H1 (cell line): Measurements from ENCODE around the gene ADGRL3. TPM values are rescaled to one million over a fixed set of nuclear protein-coding genes. Genes with fewer than 3 reads are reported as not detected.

Source experiments
- CTCF ChIA-PET: fragments of 300-600 bp; sonication (Branson Sonifier 250); formaldehyde crosslinking; loops from one replicate; lab custom pipeline; 2021; ENCODE audit not compliant: partially characterized antibody; lab: Charles Lee
- POLR2A ChIA-PET: fragments of 300-600 bp; sonication (Branson Sonifier 250); formaldehyde crosslinking; loops from one replicate; lab custom pipeline; 2021; ENCODE audit warnings: inconsistent platforms; ENCODE audit not compliant: partially characterized antibody; lab: Charles Lee
- DNase-seq, 2 experiments: peaks; one replicate each; pipeline versions ENCODE4 v3.0.0 to v3.0.0-alpha.2; 2010 to 2022; ENCODE audit warnings: low spot score in 2 of 2, low read depth in 1 of 2, mixed read lengths in 1 of 2
- FAIRE-seq: peaks from 2 replicates; lab custom pipeline; 2011; peaks lifted over from hg19 to GRCh38; lab: Jason Lieb, UNC
- H2AFZ ChIP-seq: 2 replicates; pipeline ENCODE4 v1.8.1; 2012; ENCODE audit warnings: low read length, inconsistent platforms
- H2AK5ac ChIP-seq: 2 replicates; pipeline ENCODE4 v1.6.1; 2013; ENCODE audit warnings: low read depth, low read length
- H2BK120ac ChIP-seq: replicated peaks from 2 replicates; pipeline ENCODE3; 2013; ENCODE audit warnings: low read depth, low read length, inconsistent platforms
- H2BK12ac ChIP-seq: 2 replicates; pipeline ENCODE4 v1.6.1; 2013; ENCODE audit warnings: low read depth, low read length
- H2BK15ac ChIP-seq: 2 replicates; pipeline ENCODE4 v1.6.1; 2013; ENCODE audit warnings: low read length
- H2BK20ac ChIP-seq: 2 replicates; pipeline ENCODE4 v1.6.1; 2013; ENCODE audit warnings: low read length
- H2BK5ac ChIP-seq: 2 replicates; pipeline ENCODE4 v1.6.1; 2013; ENCODE audit warnings: low read depth, low read length
- H3K14ac ChIP-seq: 2 replicates; pipeline ENCODE4 v1.6.1; 2013; ENCODE audit warnings: inconsistent platforms; ENCODE audit not compliant: insufficient read length
- H3K18ac ChIP-seq: 2 replicates; pipeline ENCODE4 v1.6.1; 2013; ENCODE audit warnings: low read length; ENCODE audit errors: extremely low read depth
- H3K23ac ChIP-seq: 2 replicates; pipeline ENCODE4 v1.6.1; 2013; ENCODE audit warnings: inconsistent platforms; ENCODE audit not compliant: insufficient read length
- H3K23me2 ChIP-seq: 2 replicates; pipeline ENCODE4 v1.6.1; 2013; ENCODE audit warnings: low read depth, low read length
- H3K27ac ChIP-seq: 2 replicates; pipeline ENCODE4 v1.6.1; 2011; ENCODE audit warnings: low read depth, low read length, inconsistent platforms
- H3K27me3 ChIP-seq, 4 experiments: replicated peaks in 1 of 4; 1 replicate in 1 of 4; 2 replicates in 3 of 4; pipeline versions ENCODE4 v1.6.1 to v1.8.1; 2011 to 2013; ENCODE audit warnings: low read length in 3 of 4, mild to moderate bottlenecking in 3 of 4, inconsistent platforms in 2 of 4, mixed read lengths in 2 of 4, moderate library complexity in 1 of 4; ENCODE audit not compliant: control insufficient read depth in 3 of 4, insufficient read depth in 3 of 4; ENCODE audit errors: extremely low read depth in 1 of 4
- H3K36me3 ChIP-seq, 4 experiments: 2 replicates each; pipeline versions ENCODE4 v1.6.1 to v1.8.1; 2011 to 2013; ENCODE audit warnings: mild to moderate bottlenecking in 4 of 4, low read length in 3 of 4, moderate library complexity in 2 of 4, control low read depth in 1 of 4, inconsistent platforms in 1 of 4; ENCODE audit not compliant: insufficient read depth in 4 of 4, control insufficient read depth in 2 of 4
- H3K4ac ChIP-seq: replicated peaks from 2 replicates; pipeline ENCODE3; 2013; ENCODE audit warnings: low read length, low read depth, mixed read lengths, inconsistent platforms; ENCODE audit not compliant: insufficient read length
- H3K4me1 ChIP-seq, 4 experiments: replicated peaks in 1 of 4; 1 replicate in 1 of 4; 2 replicates in 3 of 4; pipeline versions ENCODE4 v1.6.1 to v1.8.1; 2011 to 2013; ENCODE audit warnings: low read length in 3 of 4, inconsistent platforms in 2 of 4, mixed read lengths in 1 of 4; ENCODE audit not compliant: insufficient read depth in 4 of 4, control insufficient read depth in 3 of 4
- H3K4me2 ChIP-seq, 2 experiments: 2 replicates each; pipeline versions ENCODE4 v1.6.1 to v1.8.1; 2011 to 2013; ENCODE audit warnings: low read depth in 2 of 2, low read length in 2 of 2, control low read depth in 1 of 2, inconsistent platforms in 1 of 2, mild to moderate bottlenecking in 1 of 2; ENCODE audit not compliant: insufficient read depth in 1 of 2
- H3K4me3 ChIP-seq, 4 experiments: fragments of 200-600, 300-600 bp in 1 of 4; sonication (generic), shearing (Covaris generic), sonication (Bioruptor Twin) in 1 of 4; 2 replicates each; pipeline versions ENCODE4 v1.5.1 to v1.8.1; 2011 to 2016; ENCODE audit warnings: low read length in 4 of 4, low read depth in 3 of 4, control low read depth in 2 of 4, inconsistent platforms in 2 of 4, mild to moderate bottlenecking in 2 of 4, mixed read lengths in 1 of 4, moderate library complexity in 1 of 4; ENCODE audit not compliant: insufficient read depth in 2 of 4; ENCODE audit errors: extremely low read depth in 1 of 4
- H3K56ac ChIP-seq: replicated peaks from 2 replicates; pipeline ENCODE3; 2013; ENCODE audit warnings: low read depth, mild to moderate bottlenecking, mixed read lengths, low read length, inconsistent platforms; ENCODE audit not compliant: insufficient read length
- H3K79me1 ChIP-seq: 2 replicates; pipeline ENCODE4 v1.6.1; 2013; ENCODE audit warnings: low read depth, low read length, control low read depth
- H3K79me2 ChIP-seq, 2 experiments: 2 replicates each; pipeline versions ENCODE4 v1.6.1 to v1.8.1; 2012 to 2013; ENCODE audit warnings: low read length in 2 of 2, mild to moderate bottlenecking in 2 of 2, inconsistent platforms in 1 of 2; ENCODE audit not compliant: insufficient read depth in 2 of 2, control insufficient read depth in 1 of 2
- H3K9ac ChIP-seq, 4 experiments: replicated peaks in 1 of 4; 1 replicate in 1 of 4; 2 replicates in 3 of 4; pipeline versions ENCODE4 v1.6.1 to v1.8.1; 2011 to 2013; ENCODE audit warnings: low read depth in 3 of 4, low read length in 3 of 4, control low read depth in 2 of 4, mild to moderate bottlenecking in 2 of 4, moderate library complexity in 2 of 4, inconsistent platforms in 1 of 4; ENCODE audit errors: extremely low read depth in 1 of 4
- H3K9me3 ChIP-seq, 2 experiments: 2 replicates each; pipeline versions ENCODE4 v1.6.1 to v1.8.1; 2012 to 2013; ENCODE audit warnings: mild to moderate bottlenecking in 2 of 2, moderate library complexity in 2 of 2, control low read depth in 1 of 2, inconsistent platforms in 1 of 2, low read depth in 1 of 2, low read length in 1 of 2, mixed read lengths in 1 of 2; ENCODE audit not compliant: insufficient read depth in 2 of 2
- H4K20me1 ChIP-seq, 2 experiments: replicated peaks in 1 of 2; 2 replicates each; pipeline versions ENCODE3 to v1.8.1; 2011 to 2013; ENCODE audit warnings: inconsistent platforms in 2 of 2, low read length in 2 of 2, mild to moderate bottlenecking in 1 of 2; ENCODE audit not compliant: insufficient read depth in 2 of 2, control insufficient read depth in 1 of 2
- H4K5ac ChIP-seq: 2 replicates; pipeline ENCODE4 v1.6.1; 2013; ENCODE audit warnings: low read length, low read depth, mixed read lengths, inconsistent platforms; ENCODE audit not compliant: insufficient read length
- H4K8ac ChIP-seq: 2 replicates; pipeline ENCODE4 v1.8.0; 2013; ENCODE audit warnings: mild to moderate bottlenecking, moderate library complexity, low read length, inconsistent platforms; ENCODE audit not compliant: insufficient read depth; ENCODE audit errors: extremely low read depth
- H4K91ac ChIP-seq: replicated peaks from 2 replicates; pipeline ENCODE3; 2013; ENCODE audit warnings: low read length, mixed read lengths, inconsistent platforms; ENCODE audit not compliant: insufficient read length
- HDAC6 ChIP-seq: IDR thresholded peaks from one replicate; pipeline ENCODE4 v1.7.1; 2012; ENCODE audit warnings: low read depth, mild to moderate bottlenecking, inconsistent platforms, low read length, moderate library complexity
- WGBS, 2 experiments: shearing (Covaris generic) in 1 of 2; methylation state at CpG; one replicate each; pipeline versions ENCODE4 v1.1.6 to v1.1.7; 2013 to 2015; ENCODE audit warnings: low lambda C conversion rate in 2 of 2, mixed read lengths in 2 of 2, inconsistent platforms in 1 of 2, low coverage in 1 of 2, missing lambda C conversion rate in 1 of 2; ENCODE audit not compliant: insufficient replicate concordance in 2 of 2, insufficient coverage in 1 of 2, insufficient read length in 1 of 2; ENCODE audit errors: extremely low coverage in 1 of 2, missing lambda C conversion rate in 1 of 2; 5-methylcytosine and 5-hydroxymethylcytosine counted together
- polyA plus RNA-seq, 7 experiments: library from polyadenylated mRNA; depleted of rRNA in 3 of 7; stranded (reverse) in 5 of 7; unstranded in 2 of 7; fragments of >200 nt in 5 of 7; fragments of 200-250 nt in 2 of 7; gene quantifications; 1 replicate in 5 of 7; 2 replicates in 1 of 7; 4 replicates in 1 of 7; pipeline versions ENCODE4 v1.2.1 to v1.2.3, GENCODE V29; 2011 to 2013; ENCODE audit warnings: missing spikeins in 2 of 7, mixed read lengths in 2 of 7
- total RNA-seq: library from RNA; stranded (reverse); fragmentation: NEBNext Ultra II Directional; extraction: Animal tissue kit (Norgen Biotek cat#: 25700); gene quantifications from 2 replicates; pipeline ENCODE4 v1.2.1, GENCODE V29; 2021

ADGRL3 gene
- total and polyA plus RNA-seq, 2 of the 8 experiments (the other 6 are each of a cell fraction or from before 2014, with no cell fraction given): 6.6 to 13.0 TPM

GRCh38 chr4:61579786-61580185 is 379.7 kb downstream of the ADGRL3 start:
- Histone ChIP-seq H2BK12ac (no peak overlapping the region), H4K20me1 (no peaks in the 10 kb centered on the region), H3K27ac (no peak overlapping the region), H3K4me1 (peaks cover 0 to 4% (median 1%) of the 10 kb centered on the region in 4 experiments; a peak in 3 of 7 replicates), H4K5ac (no peak overlapping the region), H2BK120ac (no peak overlapping the region), H3K56ac (no peak overlapping the region), H3K79me2 (no peaks in the 10 kb centered on the region), H3K4ac (no peak overlapping the region), H2BK5ac (no peak overlapping the region), H2AFZ (no peak overlapping the region), H3K27me3 (no peaks in the 10 kb centered on the region), H4K91ac (no peak overlapping the region), H3K4me3 (no peak overlapping the region), H3K9me3 (no peaks in the 10 kb centered on the region), H4K8ac (no peak overlapping the region), H3K36me3 (no peaks in the 10 kb centered on the region), H3K14ac (no peak overlapping the region), H2AK5ac (no peak overlapping the region), H3K23me2 (no peaks in the 10 kb centered on the region; the same call in 1 of the 2 replicates), H2BK15ac (no peak overlapping the region), H3K9ac (no peak overlapping the region), H3K4me2 (no peak overlapping the region), H3K23ac (no peak overlapping the region), H3K79me1 (no peaks in the 10 kb centered on the region), H2BK20ac (no peak overlapping the region), H3K18ac (no peak overlapping the region)
- POLR2A ChIA-PET: no interaction called here
- CTCF ChIA-PET: no interaction called here
- 88% methylated on average over 1 of the region's 1 CpG; no CpG with 5 or more reads in 1 of the 2 experiments for WGBS, 2 experiments
- DNase-seq (no peak), FAIRE-seq (no peak)
- no peak for TF ChIP-seq HDAC6
